WTC11 (cell line): ENCODE measurements around the gene ATF5. TPM values are rescaled to one million over a fixed set of nuclear protein-coding genes. Genes with fewer than 3 reads are reported as not detected.
A peak's percentile ranks its signal among the peaks of the same experiment; 100 is the strongest.

Experiments
- ATAC-seq: fragments of 200-7000 bp; cut with Tn5 transposase; 2 replicates; pipeline ENCODE4 v1.10.0; 2021; ENCODE audit warnings: mild to moderate bottlenecking, moderate library complexity
- CTCF ChIA-PET: fragments of 300-600 bp; sonication (Branson Sonifier 250); formaldehyde crosslinking; loops from one replicate; lab custom pipeline; 2021; ENCODE audit warnings: antibody characterized with exemption; lab: Charles Lee
- POLR2A ChIA-PET: fragments of 350-600 bp; sonication (Branson Sonifier 250); formaldehyde crosslinking; loops from one replicate; lab custom pipeline; 2021; ENCODE audit warnings: antibody characterized with exemption; lab: Charles Lee
- DNase-seq: peaks from one replicate; pipeline ENCODE4 v3.0.0; 2021; ENCODE audit warnings: low spot score
- H3K27ac Mint-ChIP-seq: 2 replicates; pipeline ENCODE4 v1.8.0; 2021; ENCODE audit warnings: mixed read lengths
- H3K27me3 Mint-ChIP-seq: 2 replicates; pipeline ENCODE4 v1.8.0; 2021; ENCODE audit warnings: low read depth, mild to moderate bottlenecking, moderate library complexity, mixed read lengths
- H3K36me3 Mint-ChIP-seq: 2 replicates; pipeline ENCODE4 v1.8.0; 2021; ENCODE audit warnings: mixed read lengths
- H3K4me1 Mint-ChIP-seq: 2 replicates; pipeline ENCODE4 v1.8.0; 2022; ENCODE audit warnings: mixed read lengths
- H3K4me3 Mint-ChIP-seq: 2 replicates; pipeline ENCODE4 v1.8.0; 2021; ENCODE audit warnings: mild to moderate bottlenecking, moderate library complexity, mixed read lengths
- H3K9me3 Mint-ChIP-seq: 2 replicates; pipeline ENCODE4 v1.8.0; 2021; ENCODE audit warnings: mixed read lengths
- AFF4 ChIP-seq: sonication (generic); formaldehyde crosslinking; IDR thresholded peaks from 2 replicates; pipeline ENCODE4 v1.8.1; 2023; ENCODE audit warnings: mild to moderate bottlenecking, missing genetic modification reagents, borderline replicate concordance
- CTCF ChIP-seq: fragments of 200-600 bp; IDR thresholded peaks from 2 replicates; pipeline ENCODE4 v1.8.0; 2022; ENCODE audit warnings: antibody characterized with exemption
- FOXJ3 ChIP-seq: sonication (generic); formaldehyde crosslinking; IDR thresholded peaks from 2 replicates; pipeline ENCODE4 v1.9.0; 2021; ENCODE audit warnings: missing genetic modification reagents, mild to moderate bottlenecking, borderline replicate concordance
- GRHL2 ChIP-seq: fragments of 250-450 bp; sonication (Bioruptor Pico); IDR thresholded peaks from 2 replicates; pipeline ENCODE4 v1.8.0; 2022; ENCODE audit warnings: mild to moderate bottlenecking, moderate library complexity; ENCODE audit not compliant: insufficient replicate concordance, severe bottlenecking
- MXD4 ChIP-seq: fragments of 250-450 bp; sonication (Bioruptor Pico); IDR thresholded peaks from 2 replicates; pipeline ENCODE4 v1.8.0; 2021; ENCODE audit warnings: mild to moderate bottlenecking, moderate library complexity, borderline replicate concordance
- MYBL2 ChIP-seq: sonication (generic); formaldehyde crosslinking; IDR thresholded peaks from 2 replicates; pipeline ENCODE4 v1.8.1; 2023; ENCODE audit warnings: mild to moderate bottlenecking, moderate library complexity, missing genetic modification reagents
- NFYB ChIP-seq: sonication (generic); formaldehyde crosslinking; conservative IDR thresholded peaks from 2 replicates; pipeline ENCODE4 v1.8.0; 2022; ENCODE audit warnings: low read depth, missing genetic modification reagents
- OVOL2 ChIP-seq: fragments of 250-450 bp; sonication (Bioruptor Pico); IDR thresholded peaks from 2 replicates; pipeline ENCODE4 v1.9.0; 2021; ENCODE audit warnings: mild to moderate bottlenecking, borderline replicate concordance
- SP1 ChIP-seq: sonication (generic); formaldehyde crosslinking; conservative IDR thresholded peaks from 2 replicates; pipeline ENCODE4 v1.8.1; 2022; ENCODE audit warnings: missing genetic modification reagents
- TEAD4 ChIP-seq: sonication (generic); formaldehyde crosslinking; IDR thresholded peaks from 2 replicates; pipeline ENCODE4 v1.8.0; 2022; ENCODE audit warnings: mild to moderate bottlenecking, missing genetic modification reagents
- TP53 ChIP-seq: sonication (generic); formaldehyde crosslinking; IDR thresholded peaks from 2 replicates; pipeline ENCODE4 v1.8.1; 2023; ENCODE audit warnings: mild to moderate bottlenecking, missing genetic modification reagents
- USF1 ChIP-seq: sonication (generic); formaldehyde crosslinking; IDR thresholded peaks from 2 replicates; pipeline ENCODE4 v1.8.0; 2022; ENCODE audit warnings: mild to moderate bottlenecking, missing genetic modification reagents
- USF2 ChIP-seq: sonication (generic); formaldehyde crosslinking; IDR thresholded peaks from 2 replicates; pipeline ENCODE4 v1.8.1; 2023; ENCODE audit warnings: mild to moderate bottlenecking, missing genetic modification reagents, moderate library complexity
- ZMAT4 ChIP-seq: fragments of 250-450 bp; sonication (Bioruptor Pico); IDR thresholded peaks from 2 replicates; pipeline ENCODE4 v1.9.0; 2021; ENCODE audit warnings: mild to moderate bottlenecking
- ZNF671 ChIP-seq: fragments of 250-450 bp; sonication (Bioruptor Pico); IDR thresholded peaks from 2 replicates; pipeline ENCODE4 v1.8.0; 2021; ENCODE audit warnings: mild to moderate bottlenecking
- ZSCAN18 ChIP-seq: fragments of 250-450 bp; sonication (Bioruptor Pico); IDR thresholded peaks from 2 replicates; pipeline ENCODE4 v2.1.2; 2022; ENCODE audit warnings: mild to moderate bottlenecking, moderate library complexity
- total RNA-seq: library from RNA; stranded (reverse); gene quantifications from 3 replicates; pipeline ENCODE4 v1.2.3, GENCODE V29; 2021

ATF5 gene
- total RNA-seq, 1 experiment from 2014 or later, result 10.8 TPM

GRCh38 chr19:49881186-49881585 lies 47.8 kb upstream of the ATF5 start:
- TF ChIP-seq TP53 (CRISPR knock-in tag), result no peak
- TF ChIP-seq NFYB (CRISPR knock-in tag), result no peak
- no peak for TF ChIP-seq TEAD4 (CRISPR knock-in tag)
- TF ChIP-seq CTCF, result no peak
- TF ChIP-seq ZMAT4, result no peak
- TF ChIP-seq GRHL2 (CRISPR knock-in tag), result no peak
- TF ChIP-seq OVOL2 (CRISPR knock-in tag), result no peak
- no peak overlapping the region for H3K27ac Mint-ChIP-seq
- H3K4me3 Mint-ChIP-seq, result no peak overlapping the region
- no peaks in the 10 kb centered on the region for H3K27me3 Mint-ChIP-seq
- POLR2A ChIA-PET, result no interaction called here
- CTCF ChIA-PET, result interaction anchor here (0.7 to 2.8 kb wide), 3 partner anchors 9 to 16 kb away, joined by 3 to 11 read pairs (median 4); no protein-coding TSS in a partner anchor
- peaks cover 57% of the 10 kb centered on the region for H3K36me3 Mint-ChIP-seq
- no peak for DNase-seq
- ATAC-seq, result no peak
- peaks cover 14% of the 10 kb centered on the region for H3K4me1 Mint-ChIP-seq
- no peaks in the 10 kb centered on the region for H3K9me3 Mint-ChIP-seq

GRCh38 chr19:49881672-49882394 lies 47.2 kb upstream of the ATF5 start:
- Mint-ChIP-seq H3K4me1 (peaks cover 14% of the 10 kb centered on the region), H3K9me3 (no peaks in the 10 kb centered on the region), H3K36me3 (peaks cover 61% of the 10 kb centered on the region), H3K4me3 (no peak overlapping the region), H3K27me3 (no peaks in the 10 kb centered on the region), H3K27ac (no peak overlapping the region)
- TF ChIP-seq ZNF671 (CRISPR knock-in tag) (no peak), MXD4 (CRISPR knock-in tag) (no peak), MYBL2 (no peak), FOXJ3 (no peak), USF2 (peak; percentile 85), AFF4 (no peak), SP1 (CRISPR knock-in tag) (no peak), NFYB (CRISPR knock-in tag) (peak; percentile 68), ZSCAN18 (CRISPR knock-in tag) (no peak), USF1 (peak; percentile 57; the same call in 1 of the 2 replicates), OVOL2 (CRISPR knock-in tag) (no peak)
- ATAC-seq, result no peak
- CTCF ChIA-PET, result interaction anchor here (0.7 to 2.8 kb wide), 3 partner anchors 8 to 17 kb away, joined by 3 to 11 read pairs (median 4); no protein-coding TSS in a partner anchor
- POLR2A ChIA-PET, result no interaction called here
- DNase-seq, result peak; percentile 63
